PFSK-1 (cell line): ENCODE data around the gene GLIS1.

Experiments
- FOXP2 ChIP-seq: optimal IDR thresholded peaks from 2 replicates; pipeline ENCODE3; 2011; ENCODE audit warnings: borderline replicate concordance, control low read depth, inconsistent platforms; ENCODE audit not compliant: insufficient read depth; ENCODE audit errors: extremely low read length, extremely low read depth
- POLR2AphosphoS5 ChIP-seq: IDR thresholded peaks from 2 replicates; pipeline ENCODE4 v1.6.1; 2012; ENCODE audit warnings: low read depth, mild to moderate bottlenecking, control low read depth, low read length, moderate library complexity
- REST ChIP-seq, 2 experiments: IDR thresholded peaks; 2 replicates each; pipeline versions ENCODE4 v1.6.1 to v1.8.0; 2011 to 2012; ENCODE audit warnings: low read depth in 2 of 2, low read length in 2 of 2, control low read depth in 1 of 2, inconsistent platforms in 1 of 2, mild to moderate bottlenecking in 1 of 2, moderate library complexity in 1 of 2; ENCODE audit not compliant: insufficient read depth in 1 of 2
- SIN3A ChIP-seq: IDR thresholded peaks from 2 replicates; pipeline ENCODE4 v1.6.1; 2012; ENCODE audit warnings: mild to moderate bottlenecking, low read length, moderate library complexity, borderline replicate concordance; ENCODE audit not compliant: insufficient read depth
- TAF1 ChIP-seq: IDR thresholded peaks from 2 replicates; pipeline ENCODE4 v1.6.1; 2012; ENCODE audit warnings: low read length, control low read depth, borderline replicate concordance; ENCODE audit not compliant: insufficient read depth

The GLIS1 gene

GRCh38 chr1:53473463-53473862 lies 265.5 kb downstream of the GLIS1 start:
- TF ChIP-seq POLR2AphosphoS5 (no peak), TAF1 (no peak), REST (IDR thresholded peaks at IDR 0.05; ENCODE audit: insufficient read depth in 1 of 2, low read depth in 2 of 2, low read length in 2 of 2) (no peak), FOXP2 (no peak), SIN3A (no peak)

GRCh38 chr1:53471000-53471399 lies 268.0 kb downstream of the GLIS1 start:
- TF ChIP-seq REST (IDR thresholded peaks at IDR 0.05; ENCODE audit: insufficient read depth in 1 of 2, low read depth in 2 of 2, low read length in 2 of 2), result no peak
- TF ChIP-seq SIN3A, result no peak
- no peak for TF ChIP-seq TAF1
- no peak for TF ChIP-seq POLR2AphosphoS5
- TF ChIP-seq FOXP2, result no peak

- TF ChIP-seq SIN3A, result no peak
- TF ChIP-seq FOXP2, result no peak
- TF ChIP-seq TAF1, result no peak
- no peak for TF ChIP-seq REST (IDR thresholded peaks at IDR 0.05; ENCODE audit: insufficient read depth in 1 of 2, low read depth in 2 of 2, low read length in 2 of 2)
- no peak for TF ChIP-seq POLR2AphosphoS5
Observed at GRCh38 chr1:53470584-53470983, 268.4 kb downstream of the GLIS1 start.

GRCh38 chr1:53470155-53470554 lies 268.8 kb downstream of the GLIS1 start:
- TF ChIP-seq POLR2AphosphoS5 (no peak), TAF1 (no peak), FOXP2 (no peak), SIN3A (no peak), REST (IDR thresholded peaks at IDR 0.05; ENCODE audit: insufficient read depth in 1 of 2, low read depth in 2 of 2, low read length in 2 of 2) (no peak)

- TF ChIP-seq REST (IDR thresholded peaks at IDR 0.05; ENCODE audit: insufficient read depth in 1 of 2, low read depth in 2 of 2, low read length in 2 of 2) (no peak), TAF1 (no peak), SIN3A (no peak), FOXP2 (no peak), POLR2AphosphoS5 (no peak)
Observed at GRCh38 chr1:53469373-53469772, 269.6 kb downstream of the GLIS1 start.
